ENCODE measurements around the gene TP53BP2.

Gene TP53BP2

GRCh38 chr1:223756806-223757700 lies 88.7 kb downstream of the TP53BP2 start:
- H3K27ac ChIP-seq, result peak overlapping the region; percentile 32
- ChIA-PET CTCF (interaction anchor here (0.6 to 0.7 kb wide), 2 partner anchors 17 to 145 kb away, joined by 4 to 6 read pairs; no protein-coding TSS in a partner anchor), POLR2A (ENCODE audit: low non-redundant PET) (no interaction called here)
- DNase-seq (ENCODE audit: low spot score), result no peak
- TF ChIP-seq CTCF (conservative IDR thresholded peaks at IDR 0.05; ENCODE audit: low read depth), result no peak

GRCh38 chr1:223755992-223756775 lies 89.6 kb downstream of the TP53BP2 start:
- CTCF ChIA-PET, result interaction anchor here (0.6 to 0.7 kb wide), 2 partner anchors 18 to 146 kb away, joined by 4 to 6 read pairs; no protein-coding TSS in a partner anchor
- DNase-seq (ENCODE audit: low spot score), result no peak
- POLR2A ChIA-PET (ENCODE audit: low non-redundant PET), result no interaction called here
- H3K27ac ChIP-seq, result peak overlapping the region; percentile 32
- TF ChIP-seq CTCF (conservative IDR thresholded peaks at IDR 0.05; ENCODE audit: low read depth), result no peak

GRCh38 chr1:223755432-223755792 lies 90.3 kb downstream of the TP53BP2 start:
- TF ChIP-seq CTCF (conservative IDR thresholded peaks at IDR 0.05; ENCODE audit: low read depth), result no peak
- peak overlapping the region; percentile 32; the same call in 1 of the 2 replicates for H3K27ac ChIP-seq
- no peak for DNase-seq (ENCODE audit: low spot score)
- POLR2A ChIA-PET (ENCODE audit: low non-redundant PET), result no interaction called here
- CTCF ChIA-PET, result no interaction called here

- no peak for TF ChIP-seq CTCF (conservative IDR thresholded peaks at IDR 0.05; ENCODE audit: low read depth)
- no peak for DNase-seq (ENCODE audit: low spot score)
- ChIA-PET CTCF (no interaction called here), POLR2A (ENCODE audit: low non-redundant PET) (no interaction called here)
- peak overlapping the region; percentile 32; the same call in 1 of the 2 replicates for H3K27ac ChIP-seq
These were observed 90.9 kb downstream of the TP53BP2 start for GRCh38 chr1:223754681-223755431.

GRCh38 chr1:223752721-223753515 lies 92.8 kb downstream of the TP53BP2 start:
- POLR2A ChIA-PET (ENCODE audit: low non-redundant PET), result no interaction called here

More at GRCh38 chr1:223752721-223753515, 92.8 kb downstream of the TP53BP2 start:
- DNase-seq (ENCODE audit: low spot score), result no peak
- H3K27ac ChIP-seq, result peak overlapping the region; percentile 25
- CTCF ChIA-PET, result no interaction called here
- no peak for TF ChIP-seq CTCF (conservative IDR thresholded peaks at IDR 0.05; ENCODE audit: low read depth)

Measured in RWPE1 (cell line).